WTC11 (cell line): ENCODE data around the gene COL5A1.

Source experiments
- ARID4B ChIP-seq: sonication (generic); formaldehyde crosslinking; IDR thresholded peaks from 2 replicates; pipeline ENCODE4 v1.8.0; 2023; ENCODE audit warnings: missing genetic modification reagents, mild to moderate bottlenecking, borderline replicate concordance
- CTCF ChIP-seq: fragments of 200-600 bp; IDR thresholded peaks from 2 replicates; pipeline ENCODE4 v1.8.0; 2022; ENCODE audit warnings: antibody characterized with exemption
- ELF4 ChIP-seq: sonication (generic); formaldehyde crosslinking; IDR thresholded peaks from 2 replicates; pipeline ENCODE4 v1.8.1; 2022; ENCODE audit warnings: low read depth, mild to moderate bottlenecking, moderate library complexity, missing genetic modification reagents
- ETV6 ChIP-seq: sonication (generic); formaldehyde crosslinking; IDR thresholded peaks from 2 replicates; pipeline ENCODE4 v1.8.1; 2022; ENCODE audit warnings: mild to moderate bottlenecking, missing genetic modification reagents
- FOXP1 ChIP-seq: sonication (generic); formaldehyde crosslinking; IDR thresholded peaks from 2 replicates; pipeline ENCODE4 v1.8.0; 2022; ENCODE audit warnings: missing genetic modification reagents, mild to moderate bottlenecking, moderate library complexity, borderline replicate concordance
- GABPB1 ChIP-seq: sonication (generic); formaldehyde crosslinking; IDR thresholded peaks from 2 replicates; pipeline ENCODE4 v1.8.1; 2023; ENCODE audit warnings: mild to moderate bottlenecking, missing genetic modification reagents
- IRF2 ChIP-seq: sonication (generic); formaldehyde crosslinking; IDR thresholded peaks from 2 replicates; pipeline ENCODE4 v1.8.0; 2022; ENCODE audit warnings: low read depth, missing genetic modification reagents, borderline replicate concordance
- ZNF121 ChIP-seq: sonication (generic); formaldehyde crosslinking; IDR thresholded peaks from 2 replicates; pipeline ENCODE4 v1.8.0; 2023; ENCODE audit warnings: missing genetic modification reagents

- TF ChIP-seq CTCF (no peak), ELF4 (no peak), ARID4B (no peak), FOXP1 (CRISPR knock-in tag) (no peak), ETV6 (CRISPR knock-in tag) (no peak), ZNF121 (CRISPR knock-in tag) (no peak), IRF2 (CRISPR knock-in tag) (no peak), GABPB1 (no peak)
These were observed 82.8 kb downstream of the COL5A1 start for GRCh38 chr9:134724202-134724911.
